ENCODE measurements around the gene ERBIN.

The ERBIN gene

GRCh38 chr5:65981969-65982619 lies 55.7 kb downstream of the ERBIN start:
- TF ChIP-seq, protein P1, sequence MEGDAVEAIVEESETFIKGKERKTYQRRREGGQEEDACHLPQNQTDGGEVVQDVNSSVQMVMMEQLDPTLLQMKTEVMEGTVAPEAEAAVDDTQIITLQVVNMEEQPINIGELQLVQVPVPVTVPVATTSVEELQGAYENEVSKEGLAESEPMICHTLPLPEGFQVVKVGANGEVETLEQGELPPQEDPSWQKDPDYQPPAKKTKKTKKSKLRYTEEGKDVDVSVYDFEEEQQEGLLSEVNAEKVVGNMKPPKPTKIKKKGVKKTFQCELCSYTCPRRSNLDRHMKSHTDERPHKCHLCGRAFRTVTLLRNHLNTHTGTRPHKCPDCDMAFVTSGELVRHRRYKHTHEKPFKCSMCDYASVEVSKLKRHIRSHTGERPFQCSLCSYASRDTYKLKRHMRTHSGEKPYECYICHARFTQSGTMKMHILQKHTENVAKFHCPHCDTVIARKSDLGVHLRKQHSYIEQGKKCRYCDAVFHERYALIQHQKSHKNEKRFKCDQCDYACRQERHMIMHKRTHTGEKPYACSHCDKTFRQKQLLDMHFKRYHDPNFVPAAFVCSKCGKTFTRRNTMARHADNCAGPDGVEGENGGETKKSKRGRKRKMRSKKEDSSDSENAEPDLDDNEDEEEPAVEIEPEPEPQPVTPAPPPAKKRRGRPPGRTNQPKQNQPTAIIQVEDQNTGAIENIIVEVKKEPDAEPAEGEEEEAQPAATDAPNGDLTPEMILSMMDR (IDR thresholded peaks at IDR 0.05; ENCODE audit: low read depth, low read length): no peak
- no peak for DNase-seq (ENCODE audit: extremely low read depth, low read depth)

- DNase-seq (ENCODE audit: extremely low read depth, low read depth): no peak
- TF ChIP-seq, protein P1 (IDR thresholded peaks at IDR 0.05; ENCODE audit: low read depth, low read length): no peak
Measured at GRCh38 chr5:65982635-65983034, 56.3 kb downstream of the ERBIN start.

DNA sequence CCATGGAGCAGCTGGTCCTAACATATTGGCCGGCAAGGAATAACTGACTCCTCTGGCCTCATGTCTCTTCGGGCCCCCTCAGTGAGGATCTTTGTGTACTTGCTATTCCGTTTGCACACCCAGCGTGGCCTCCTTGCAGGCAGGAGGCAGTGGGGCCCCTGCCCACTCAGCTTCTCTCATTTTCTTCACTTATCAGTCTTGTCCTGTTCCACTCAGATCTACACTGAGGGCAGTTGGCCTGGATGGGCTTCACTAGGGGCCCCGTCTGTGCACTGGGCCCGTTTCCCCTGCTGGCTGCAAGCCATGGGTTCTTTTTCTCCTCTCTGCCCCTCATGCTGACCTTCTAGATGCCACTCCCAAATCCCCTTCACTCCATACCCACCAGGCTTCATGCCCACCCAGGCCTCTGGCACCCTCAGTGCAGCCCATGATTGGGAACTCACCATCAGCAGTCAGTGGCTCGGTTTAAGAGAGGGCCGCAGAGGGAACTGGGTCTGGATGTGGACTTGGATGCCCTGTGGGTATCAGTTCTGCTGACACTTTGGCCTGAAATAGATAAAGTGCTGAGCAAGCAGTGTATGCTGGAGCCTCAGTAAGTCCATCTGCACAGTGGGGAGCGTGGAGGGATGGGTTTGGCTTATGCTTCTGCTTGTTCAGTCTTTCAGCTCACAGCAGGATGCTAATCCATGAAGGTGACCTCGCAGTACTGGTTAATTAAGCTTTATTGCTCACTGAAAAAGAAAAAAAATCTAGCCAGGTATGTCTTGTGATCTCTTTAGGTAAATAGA lies 57.9 kb downstream of the ERBIN start:
- TF ChIP-seq, protein P1 (IDR thresholded peaks at IDR 0.05; ENCODE audit: low read depth, low read length): no peak
- DNase-seq (ENCODE audit: extremely low read depth, low read depth): no peak

- TF ChIP-seq, protein P1 (IDR thresholded peaks at IDR 0.05; ENCODE audit: low read depth, low read length): no peak
- no peak for DNase-seq (ENCODE audit: extremely low read depth, low read depth)
Measured at GRCh38 chr5:65986050-65986451, 59.7 kb downstream of the ERBIN start.

DNA sequence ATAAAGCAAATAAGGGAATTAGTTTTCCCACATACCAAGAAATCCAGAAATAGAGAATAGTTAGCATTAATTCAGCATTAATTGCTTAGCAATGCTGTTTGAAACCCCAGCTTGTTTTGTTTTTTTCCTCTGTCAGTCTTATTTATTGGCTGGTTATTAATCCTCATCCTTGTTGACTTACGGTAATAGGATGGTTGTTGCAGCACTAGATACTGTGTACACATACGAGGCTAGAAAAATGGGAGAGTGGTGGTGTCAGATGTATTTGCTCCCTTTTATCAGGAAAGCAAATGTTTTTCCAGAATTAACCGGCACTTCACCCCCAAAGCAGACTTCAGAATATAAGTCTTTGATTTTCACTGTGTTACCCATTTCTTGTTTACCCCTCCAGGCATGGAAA lies 60.4 kb downstream of the ERBIN start:
- no peak for DNase-seq (ENCODE audit: extremely low read depth, low read depth)
- TF ChIP-seq, protein P1 (IDR thresholded peaks at IDR 0.05; ENCODE audit: low read depth, low read length): no peak

- TF ChIP-seq, protein P1 (IDR thresholded peaks at IDR 0.05; ENCODE audit: low read depth, low read length): no peak
Measured at GRCh38 chr5:65987982-65988381, 61.6 kb downstream of the ERBIN start.

DNA sequence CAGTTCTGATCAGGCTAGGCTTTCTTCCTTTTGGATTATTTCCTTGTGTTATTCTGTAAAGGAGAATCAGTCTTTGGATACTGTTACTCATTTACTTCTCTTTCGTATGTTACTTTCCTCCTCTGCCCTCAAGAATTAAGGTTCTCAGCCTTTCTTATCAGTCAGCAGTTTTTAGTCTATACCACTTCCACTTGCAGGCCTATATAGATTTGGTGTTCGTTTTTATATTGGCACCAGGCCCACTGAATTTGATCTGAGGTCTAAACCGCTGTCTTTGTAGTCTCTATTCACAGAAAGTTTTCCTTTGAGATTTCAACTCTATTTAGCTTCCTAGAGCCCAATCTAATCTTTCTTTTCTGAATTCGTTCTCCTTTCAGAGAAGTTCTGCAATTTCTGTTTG lies 62.8 kb downstream of the ERBIN start:
- TF ChIP-seq, protein P1 (IDR thresholded peaks at IDR 0.05; ENCODE audit: low read depth, low read length): no peak

More at GRCh38 chr5:65987982-65988381, 61.6 kb downstream of the ERBIN start:
- no peak for DNase-seq (ENCODE audit: extremely low read depth, low read depth)

More for the DNA sequence above, 62.8 kb downstream of the ERBIN start:
- no peak for DNase-seq (ENCODE audit: extremely low read depth, low read depth)
